Activated CD8-positive, alpha-beta T cell treated with anti-CD3 and anti-CD28 coated beads for 36 hours (primary cell): ENCODE measurements around the gene ITGB2. TPM values are rescaled to one million over a fixed set of nuclear protein-coding genes. Genes with fewer than 3 reads are reported as not detected.

Experiments
- ATAC-seq: fragments of 200-7000 bp; cut with Tn5 transposase; one replicate; pipeline ENCODE4 v1.10.0; 2021; ENCODE audit warnings: mild to moderate bottlenecking, moderate library complexity
- CTCF ChIA-PET: fragments of 350-600 bp; sonication (Branson Sonifier 250); formaldehyde crosslinking; loops from one replicate; lab custom pipeline; 2021; ENCODE audit warnings: antibody characterized with exemption; lab: Charles Lee
- POLR2A ChIA-PET: fragments of 350-600 bp; sonication (Branson Sonifier 250); formaldehyde crosslinking; loops from one replicate; lab custom pipeline; 2021; ENCODE audit warnings: antibody characterized with exemption; lab: Charles Lee
- DNase-seq: peaks from one replicate; pipeline ENCODE4 v3.0.0-alpha.2; 2020
- H3K27ac Mint-ChIP-seq: one replicate; pipeline ENCODE4 v1.8.0; 2021; ENCODE audit warnings: mild to moderate bottlenecking, mixed read lengths
- H3K27me3 Mint-ChIP-seq: one replicate; pipeline ENCODE4 v1.8.0; 2021; ENCODE audit warnings: mixed read lengths
- H3K36me3 Mint-ChIP-seq: one replicate; pipeline ENCODE4 v1.8.0; 2021; ENCODE audit warnings: low read depth, mixed read lengths
- H3K4me1 Mint-ChIP-seq: one replicate; pipeline ENCODE4 v1.8.0; 2021; ENCODE audit warnings: low read depth, mixed read lengths
- H3K4me3 Mint-ChIP-seq: one replicate; pipeline ENCODE4 v1.8.0; 2021; ENCODE audit warnings: mild to moderate bottlenecking, moderate library complexity, mixed read lengths
- H3K9me3 Mint-ChIP-seq: one replicate; pipeline ENCODE4 v1.8.0; 2021; ENCODE audit warnings: mixed read lengths
- intact Hi-C: fragments of 100-400 bp; cut with micrococcal nuclease; formaldehyde crosslinking; loops from one replicate; pipeline ENCODE4 v1.10.0; 2022
- total RNA-seq, 2 experiments: library from RNA; stranded (reverse); gene quantifications; one replicate each; pipeline ENCODE4 v1.2.3, GENCODE V29; 2021
- TF ChIP-seq, protein P1 (sequence below): fragments of 200-600 bp; IDR thresholded peaks from one replicate; pipeline ENCODE4 v1.8.0; 2022; ENCODE audit warnings: antibody characterized with exemption, mild to moderate bottlenecking

The ITGB2 gene
- total RNA-seq, 2 experiments from 2014 or later: 340 to 343 TPM

DNA sequence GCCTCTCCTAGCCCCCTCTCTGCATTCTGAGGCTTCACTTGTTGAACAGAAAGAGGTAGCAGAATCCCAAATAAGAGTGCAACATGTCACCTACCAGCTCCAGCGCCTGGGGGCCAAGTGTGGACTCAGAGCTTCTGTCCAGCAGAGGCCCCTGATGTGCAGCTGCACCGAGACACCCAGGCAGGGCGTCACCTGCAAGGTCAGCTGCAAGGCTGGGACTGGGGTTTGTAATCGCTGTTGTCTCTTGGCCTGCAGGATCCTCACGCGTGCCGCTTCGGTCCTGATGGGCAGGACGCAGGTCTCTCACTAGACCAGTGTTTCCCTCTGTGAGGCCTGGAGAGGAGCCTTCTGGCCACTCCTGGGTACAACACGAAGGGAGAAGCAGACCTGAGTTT is 14.8 kb upstream of the ITGB2 start:
- ATAC-seq: no peak
- DNase-seq: no peak
- TF ChIP-seq, protein P1, sequence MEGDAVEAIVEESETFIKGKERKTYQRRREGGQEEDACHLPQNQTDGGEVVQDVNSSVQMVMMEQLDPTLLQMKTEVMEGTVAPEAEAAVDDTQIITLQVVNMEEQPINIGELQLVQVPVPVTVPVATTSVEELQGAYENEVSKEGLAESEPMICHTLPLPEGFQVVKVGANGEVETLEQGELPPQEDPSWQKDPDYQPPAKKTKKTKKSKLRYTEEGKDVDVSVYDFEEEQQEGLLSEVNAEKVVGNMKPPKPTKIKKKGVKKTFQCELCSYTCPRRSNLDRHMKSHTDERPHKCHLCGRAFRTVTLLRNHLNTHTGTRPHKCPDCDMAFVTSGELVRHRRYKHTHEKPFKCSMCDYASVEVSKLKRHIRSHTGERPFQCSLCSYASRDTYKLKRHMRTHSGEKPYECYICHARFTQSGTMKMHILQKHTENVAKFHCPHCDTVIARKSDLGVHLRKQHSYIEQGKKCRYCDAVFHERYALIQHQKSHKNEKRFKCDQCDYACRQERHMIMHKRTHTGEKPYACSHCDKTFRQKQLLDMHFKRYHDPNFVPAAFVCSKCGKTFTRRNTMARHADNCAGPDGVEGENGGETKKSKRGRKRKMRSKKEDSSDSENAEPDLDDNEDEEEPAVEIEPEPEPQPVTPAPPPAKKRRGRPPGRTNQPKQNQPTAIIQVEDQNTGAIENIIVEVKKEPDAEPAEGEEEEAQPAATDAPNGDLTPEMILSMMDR: no peak
- H3K27ac Mint-ChIP-seq: no peak overlapping the region
- H3K27me3 Mint-ChIP-seq: no peaks in the 10 kb centered on the region
- H3K9me3 Mint-ChIP-seq: no peaks in the 10 kb centered on the region
- ChIA-PET POLR2A (no interaction called here), CTCF (interaction anchor here (0.7 to 8.1 kb wide), 3 partner anchors 9 to 142 kb away, joined by 3 to 83 read pairs (median 4); no protein-coding TSS in a partner anchor)
- peaks cover under 1% of the 10 kb centered on the region for H3K36me3 Mint-ChIP-seq
- no peak overlapping the region for H3K4me3 Mint-ChIP-seq
- intact Hi-C loops: no loop called here
- H3K4me1 Mint-ChIP-seq: peaks cover 19% of the 10 kb centered on the region

DNA sequence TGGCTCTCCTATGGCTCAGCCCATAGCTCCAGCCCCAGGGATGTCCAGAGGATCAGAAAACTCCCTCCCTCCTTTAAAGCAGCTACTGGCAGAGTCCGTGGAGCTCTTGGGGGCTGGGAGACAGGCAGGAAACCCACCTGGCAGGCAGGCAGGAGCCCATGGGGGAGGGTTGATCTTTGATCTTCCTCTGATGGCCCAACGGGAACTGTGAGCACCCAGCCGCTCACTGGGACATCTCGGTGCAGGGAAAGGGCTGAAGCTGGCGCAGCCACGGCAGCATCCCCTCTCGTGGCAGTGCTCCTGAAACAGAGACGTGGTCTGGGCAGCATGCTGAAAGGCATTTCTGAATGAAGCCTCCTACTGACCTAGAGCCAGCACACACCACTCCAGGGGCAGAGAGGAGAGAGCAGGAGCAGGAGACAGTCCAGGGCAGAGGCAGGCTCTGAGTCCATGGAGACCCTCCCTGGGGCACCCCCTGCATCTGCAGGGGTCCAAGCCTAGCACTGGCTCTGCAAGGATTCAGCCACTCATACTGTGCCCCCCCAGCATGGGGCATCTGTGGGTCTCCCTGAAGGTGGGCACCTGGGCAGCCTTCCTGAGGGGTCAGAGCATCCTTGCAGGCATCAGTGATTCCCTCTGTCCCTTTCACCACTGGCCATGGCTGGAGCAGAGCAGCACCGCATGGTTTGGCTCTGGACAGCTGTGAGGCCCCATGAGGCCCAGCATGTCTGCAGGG is 14.3 kb upstream of the ITGB2 start:
- TF ChIP-seq, protein P1: no peak
- H3K27ac Mint-ChIP-seq: no peak overlapping the region
- H3K27me3 Mint-ChIP-seq: no peaks in the 10 kb centered on the region
- ChIA-PET POLR2A (interaction anchor here (1.0 to 6.1 kb wide), 3 partner anchors 8 to 43 kb away, joined by 4 to 55 read pairs (median 12); no protein-coding TSS in a partner anchor), CTCF (interaction anchor here (1.0 to 8.1 kb wide), 5 partner anchors 9 to 193 kb away, joined by 4 to 83 read pairs (median 7); partner anchors contain the start of gene UBE2G2)
- no peak for ATAC-seq
- no peak overlapping the region for H3K4me3 Mint-ChIP-seq
- no peaks in the 10 kb centered on the region for H3K36me3 Mint-ChIP-seq
- intact Hi-C loops: no loop called here
- peaks cover 24% of the 10 kb centered on the region for H3K4me1 Mint-ChIP-seq
- DNase-seq: no peak
- no peaks in the 10 kb centered on the region for H3K9me3 Mint-ChIP-seq

DNA sequence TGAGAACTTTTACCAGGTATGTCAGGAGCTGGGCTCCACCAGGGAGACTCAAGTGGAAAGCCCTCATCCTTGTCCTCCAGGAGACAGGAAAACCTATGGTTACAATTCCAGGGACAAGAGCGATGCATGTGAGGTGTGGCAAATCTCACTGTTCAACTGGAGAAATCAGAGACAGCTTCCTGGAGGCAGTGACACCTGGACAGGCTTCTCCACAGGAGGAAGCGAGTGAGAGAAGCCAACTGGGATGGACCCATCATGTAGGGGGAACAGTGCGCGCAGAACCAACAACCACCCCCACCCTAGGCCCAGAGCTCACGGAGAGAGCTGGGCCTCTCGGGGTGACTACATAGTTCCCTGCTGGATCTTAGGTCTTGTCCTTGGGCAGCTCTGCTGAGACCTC is 13.6 kb upstream of the ITGB2 start:
- no peak overlapping the region for H3K27ac Mint-ChIP-seq
- DNase-seq (no peak), ATAC-seq (no peak)
- no peaks in the 10 kb centered on the region for H3K27me3 Mint-ChIP-seq
- peaks cover 31% of the 10 kb centered on the region for H3K4me1 Mint-ChIP-seq
- TF ChIP-seq, protein P1: no peak
- no peaks in the 10 kb centered on the region for H3K36me3 Mint-ChIP-seq
- H3K4me3 Mint-ChIP-seq: no peak overlapping the region
- ChIA-PET CTCF (interaction anchor here (1.0 to 8.1 kb wide), 6 partner anchors 10 to 194 kb away, joined by 4 to 83 read pairs (median 6); partner anchors contain the start of gene UBE2G2), POLR2A (interaction anchor here (1.0 to 6.1 kb wide), 3 partner anchors 9 to 42 kb away, joined by 4 to 55 read pairs (median 12); no protein-coding TSS in a partner anchor)
- intact Hi-C loops: no loop called here
- no peaks in the 10 kb centered on the region for H3K9me3 Mint-ChIP-seq

DNA sequence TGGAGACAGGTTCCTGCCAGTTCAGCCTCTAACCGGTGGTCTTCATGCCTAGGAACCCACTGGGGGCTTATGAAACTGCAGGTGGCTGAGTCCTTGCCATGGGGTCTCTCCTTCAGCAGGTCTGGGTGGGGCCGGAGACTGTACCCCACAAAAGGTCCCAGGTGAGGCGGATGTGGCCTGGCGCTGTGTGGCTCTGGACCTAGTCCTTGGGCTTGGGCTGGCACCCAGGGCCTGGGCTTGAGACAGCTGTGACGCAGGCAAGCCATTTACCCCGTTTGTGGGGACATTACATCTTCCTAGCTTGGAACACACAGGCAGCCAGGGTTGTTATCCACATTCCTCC is 13.2 kb upstream of the ITGB2 start:
- TF ChIP-seq, protein P1: no peak
- no peak for DNase-seq

More for the DNA sequence above, 13.2 kb upstream of the ITGB2 start:
- Mint-ChIP-seq H3K9me3 (no peaks in the 10 kb centered on the region), H3K4me1 (peaks cover 31% of the 10 kb centered on the region), H3K36me3 (no peaks in the 10 kb centered on the region), H3K27me3 (no peaks in the 10 kb centered on the region), H3K4me3 (no peak overlapping the region), H3K27ac (no peak overlapping the region)
- no peak for ATAC-seq
- CTCF ChIA-PET: interaction anchor here (1.0 to 8.1 kb wide), 10 partner anchors 8 to 204 kb away, joined by 3 to 83 read pairs (median 5); partner anchors contain the start of gene UBE2G2
- POLR2A ChIA-PET: interaction anchor here (0.9 to 6.1 kb wide), 4 partner anchors 9 to 45 kb away, joined by 3 to 55 read pairs (median 8); no protein-coding TSS in a partner anchor
- intact Hi-C loops: no loop called here
